Measurements from ENCODE around the gene FBXW11. TPM values are rescaled to one million over a fixed set of nuclear protein-coding genes. Genes with fewer than 3 reads are reported as not detected.

FBXW11 gene
- 10 to 100 TPM; 13.6 to 29.1 (median 17.8) TPM for polyA plus RNA-seq

- Mint-ChIP-seq H3K4me1 (peaks cover 51 to 62% of the 10 kb centered on the region in 2 donors), H3K4me3 (peak within 1 kb of the TSS; percentile 93 to 97 (median 95)), H3K27ac (peak within 1 kb of the TSS; percentile 96 to 100 (median 98)), H3K27me3 (ENCODE audit: low read depth in 3 of 3) (peaks cover 0 to 7% (median 2%) of the 10 kb centered on the region in 3 donors), H3K36me3 (no peaks in the 10 kb centered on the region), H3K9me3 (no peaks in the 10 kb centered on the region)
- peak; percentile 92 to 94 (median 94) for DNase-seq
Observed at GRCh38 chr5:172006321-172007174, at the start of gene FBXW11. Gene FBXW11 (minus strand): TSS chr5:172006638. CDS start chr5:172006502, 136 bp downstream.

- Mint-ChIP-seq H3K27ac (peak overlapping the region; percentile 42 to 76 (median 62)), H3K4me3 (peak overlapping the region in 1 of 5 donors; percentile 18), H3K9me3 (no peaks in the 10 kb centered on the region), H3K36me3 (peaks cover 21 to 58% (median 39%) of the 10 kb centered on the region in 3 donors), H3K4me1 (peaks cover 4 to 8% of the 10 kb centered on the region in 2 donors), H3K27me3 (ENCODE audit: low read depth in 3 of 3) (peaks cover 4 to 71% (median 57%) of the 10 kb centered on the region in 3 donors)
- DNase-seq: no peak
Observed at GRCh38 chr5:172055996-172056395, 49.6 kb upstream of the FBXW11 start.

- Mint-ChIP-seq H3K27me3 (ENCODE audit: low read depth in 3 of 3) (peaks cover 4 to 69% (median 56%) of the 10 kb centered on the region in 3 donors), H3K4me3 (no peak overlapping the region), H3K9me3 (no peaks in the 10 kb centered on the region), H3K36me3 (peaks cover 17 to 58% (median 37%) of the 10 kb centered on the region in 3 donors), H3K4me1 (peaks cover 3 to 4% of the 10 kb centered on the region in 2 donors), H3K27ac (peak overlapping the region in 4 of 6 donors; percentile 28 to 75 (median 48))
- DNase-seq: no peak
Observed at GRCh38 chr5:172055421-172055820, 49.0 kb upstream of the FBXW11 start.

DNA sequence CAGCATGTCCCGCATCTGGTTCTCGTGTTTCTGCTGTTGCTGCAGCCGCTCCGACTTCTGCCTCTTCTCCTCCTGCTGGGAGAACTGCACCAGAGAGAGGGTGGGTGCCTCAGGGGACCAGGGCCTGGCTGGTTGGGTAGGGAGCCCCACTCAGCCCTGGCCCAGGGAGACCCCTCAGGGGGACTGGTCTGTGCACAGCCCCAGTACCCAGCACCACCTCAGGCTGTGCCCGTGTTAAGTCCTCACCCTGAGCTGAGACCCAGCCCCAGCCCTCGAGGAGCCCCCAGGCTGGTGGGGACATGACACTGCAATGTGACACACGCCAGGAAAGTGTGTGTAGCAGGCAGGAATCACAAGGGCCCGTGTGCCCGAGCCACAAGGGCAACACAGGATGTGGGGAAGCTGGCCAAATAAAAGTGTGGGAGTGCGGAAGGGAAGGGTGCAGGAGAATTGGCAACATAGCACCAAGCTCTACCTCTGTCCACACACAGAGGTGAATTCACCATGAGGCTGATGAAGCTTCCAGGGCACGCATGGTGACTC is 48.2 kb upstream of the FBXW11 start:
- DNase-seq: no peak
- peaks cover 16 to 55% (median 35%) of the 10 kb centered on the region in 3 donors for H3K36me3 Mint-ChIP-seq
- peaks cover 7 to 67% (median 56%) of the 10 kb centered on the region in 3 donors for H3K27me3 Mint-ChIP-seq (ENCODE audit: low read depth in 3 of 3)
- H3K9me3 Mint-ChIP-seq: no peaks in the 10 kb centered on the region
- H3K4me3 Mint-ChIP-seq: no peak overlapping the region
- H3K4me1 Mint-ChIP-seq: peaks cover 0 to 4% of the 10 kb centered on the region in 2 donors
- H3K27ac Mint-ChIP-seq: peak overlapping the region in 2 of 6 donors; percentile 57 to 75

GRCh38 chr5:172052450-172053236 is 46.2 kb upstream of the FBXW11 start:
- peaks cover 16 to 65% (median 57%) of the 10 kb centered on the region in 3 donors for H3K27me3 Mint-ChIP-seq (ENCODE audit: low read depth in 3 of 3)
- peaks cover 13 to 68% (median 45%) of the 10 kb centered on the region in 3 donors for H3K36me3 Mint-ChIP-seq
- no peaks in the 10 kb centered on the region for H3K9me3 Mint-ChIP-seq
- no peak for DNase-seq
- H3K4me1 Mint-ChIP-seq: peaks cover 5 to 15% of the 10 kb centered on the region in 2 donors
- peak overlapping the region in 4 of 6 donors; percentile 19 to 57 (median 48) for H3K27ac Mint-ChIP-seq
- H3K4me3 Mint-ChIP-seq: no peak overlapping the region

- Mint-ChIP-seq H3K27me3 (ENCODE audit: low read depth in 3 of 3) (peaks cover 16 to 64% (median 61%) of the 10 kb centered on the region in 3 donors), H3K9me3 (no peaks in the 10 kb centered on the region), H3K36me3 (peaks cover 11 to 70% (median 47%) of the 10 kb centered on the region in 3 donors), H3K4me3 (peak overlapping the region in 1 of 5 donors; percentile 54), H3K27ac (peak overlapping the region in 5 of 6 donors; percentile 49 to 81 (median 60)), H3K4me1 (peaks cover 3 to 15% of the 10 kb centered on the region in 2 donors)
- DNase-seq: no peak
Observed at GRCh38 chr5:172051643-172052339, 45.4 kb upstream of the FBXW11 start.

DNA sequence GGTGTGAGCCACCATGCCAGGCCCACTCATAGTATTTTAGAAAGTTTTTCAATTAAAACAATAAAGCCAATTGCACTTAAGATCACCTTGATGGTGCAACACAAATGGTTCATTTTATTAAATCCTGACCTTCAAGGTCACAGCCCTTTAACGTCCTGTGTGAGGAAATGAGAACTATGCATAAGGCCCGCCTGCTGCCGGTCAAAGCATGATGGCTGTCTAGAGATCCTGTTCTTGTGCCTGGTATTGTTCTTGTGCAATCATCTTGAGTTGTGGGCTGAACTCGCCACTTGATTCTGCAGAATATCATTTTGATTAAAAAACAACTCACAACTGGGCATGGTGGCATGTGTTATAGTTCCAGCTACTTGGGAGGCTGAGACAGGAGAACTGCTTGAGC is 43.6 kb upstream of the FBXW11 start:
- peaks cover 3 to 63% (median 41%) of the 10 kb centered on the region in 3 donors for H3K36me3 Mint-ChIP-seq
- peak overlapping the region in 2 of 6 donors; percentile 23 to 31 for H3K27ac Mint-ChIP-seq
- peaks cover 3 to 17% of the 10 kb centered on the region in 2 donors for H3K4me1 Mint-ChIP-seq
- H3K4me3 Mint-ChIP-seq: no peak overlapping the region
- no peak for DNase-seq
- H3K27me3 Mint-ChIP-seq (ENCODE audit: low read depth in 3 of 3): peaks cover 20 to 56% (median 53%) of the 10 kb centered on the region in 3 donors
- H3K9me3 Mint-ChIP-seq: no peaks in the 10 kb centered on the region

DNA sequence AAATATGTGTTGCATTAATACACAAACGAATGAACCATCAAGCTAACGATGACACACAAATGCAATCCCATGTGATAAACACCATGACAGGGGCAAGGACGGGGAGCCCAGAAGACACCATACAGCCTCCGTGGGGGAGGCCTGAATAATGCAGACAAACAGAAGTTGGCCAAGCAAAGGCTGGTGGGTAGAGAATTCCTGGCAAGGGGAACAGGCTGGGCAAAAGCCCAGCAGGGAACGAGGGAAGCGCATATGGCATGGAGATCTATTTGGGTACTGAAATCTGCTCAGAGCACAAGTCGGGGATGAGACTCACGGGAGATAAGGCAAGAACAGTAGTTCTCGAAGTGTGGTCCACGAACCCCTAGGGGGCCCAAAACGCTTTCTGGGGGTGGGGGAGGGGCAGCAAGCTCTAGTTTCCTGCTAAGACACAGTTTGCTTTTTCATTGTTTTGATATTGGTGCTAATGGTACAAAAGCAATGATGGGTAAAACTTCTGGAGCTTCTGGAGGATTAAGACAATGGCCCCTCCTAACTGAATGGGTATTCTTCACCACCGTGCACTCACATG is 42.9 kb upstream of the FBXW11 start:
- H3K27me3 Mint-ChIP-seq (ENCODE audit: low read depth in 3 of 3): peaks cover 20 to 56% (median 50%) of the 10 kb centered on the region in 3 donors
- H3K36me3 Mint-ChIP-seq: peaks cover 3 to 69% (median 46%) of the 10 kb centered on the region in 3 donors
- no peak for DNase-seq
- peak overlapping the region in 5 of 6 donors; percentile 13 to 72 (median 22) for H3K27ac Mint-ChIP-seq
- no peaks in the 10 kb centered on the region for H3K9me3 Mint-ChIP-seq
- peak overlapping the region in 1 of 5 donors; percentile 24 for H3K4me3 Mint-ChIP-seq
- H3K4me1 Mint-ChIP-seq: peaks cover 3 to 20% of the 10 kb centered on the region in 2 donors

DNA sequence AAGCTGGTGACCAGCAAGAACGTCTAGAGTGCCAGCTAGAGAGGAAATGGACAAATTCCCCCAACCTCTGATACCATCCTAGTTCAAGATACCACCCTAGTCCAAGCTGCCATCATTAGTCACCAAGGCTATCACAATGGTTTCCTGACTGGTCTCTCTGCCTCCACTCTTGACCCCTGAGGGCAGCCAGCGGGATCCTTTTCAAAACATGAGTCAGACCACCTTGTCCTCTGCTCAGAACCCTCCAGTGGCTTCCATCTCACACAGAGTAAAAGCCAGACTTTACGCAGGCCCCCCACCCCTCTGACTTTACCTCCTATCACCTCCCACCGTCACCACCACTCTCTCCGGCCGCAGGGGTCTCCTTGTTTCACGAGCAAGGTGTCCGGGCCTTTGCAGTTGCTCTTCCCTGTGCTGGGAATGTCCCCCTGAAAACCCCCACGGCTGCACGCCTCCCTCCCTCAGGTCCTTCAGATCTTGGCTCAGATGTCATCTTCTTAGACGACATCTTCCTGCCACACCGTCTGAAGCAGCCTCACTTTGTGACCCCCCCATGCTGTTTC is 42.2 kb upstream of the FBXW11 start:
- H3K4me1 Mint-ChIP-seq: peaks cover 3 to 20% of the 10 kb centered on the region in 2 donors
- H3K4me3 Mint-ChIP-seq: no peak overlapping the region
- H3K36me3 Mint-ChIP-seq: peaks cover 3 to 74% (median 49%) of the 10 kb centered on the region in 3 donors
- no peak for DNase-seq
- peak overlapping the region; percentile 23 to 72 (median 60) for H3K27ac Mint-ChIP-seq
- no peaks in the 10 kb centered on the region for H3K9me3 Mint-ChIP-seq
- H3K27me3 Mint-ChIP-seq (ENCODE audit: low read depth in 3 of 3): peaks cover 20 to 56% (median 53%) of the 10 kb centered on the region in 3 donors

DNA sequence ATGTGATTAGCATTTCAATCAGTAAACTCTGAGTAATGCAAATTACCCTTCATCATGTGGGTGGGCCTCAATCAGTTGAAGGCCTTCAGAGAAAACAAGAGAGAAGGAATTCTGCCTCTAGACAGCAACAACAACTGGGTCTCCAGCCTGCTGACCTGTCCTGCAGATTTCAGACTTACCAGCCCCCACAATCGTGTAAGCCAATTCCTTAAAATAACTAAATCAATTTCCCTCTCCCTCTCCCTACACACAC is 41.7 kb upstream of the FBXW11 start:
- Mint-ChIP-seq H3K36me3 (peaks cover 7 to 74% (median 49%) of the 10 kb centered on the region in 3 donors), H3K4me1 (peaks cover 3 to 20% of the 10 kb centered on the region in 2 donors), H3K27ac (peak overlapping the region in 5 of 6 donors; percentile 28 to 72 (median 55)), H3K9me3 (no peaks in the 10 kb centered on the region), H3K4me3 (no peak overlapping the region), H3K27me3 (ENCODE audit: low read depth in 3 of 3) (peaks cover 20 to 58% (median 57%) of the 10 kb centered on the region in 3 donors)
- DNase-seq: no peak

- peak overlapping the region in 4 of 6 donors; percentile 11 to 42 (median 26) for H3K27ac Mint-ChIP-seq
- H3K9me3 Mint-ChIP-seq: no peaks in the 10 kb centered on the region
- H3K4me1 Mint-ChIP-seq: peaks cover 3 to 20% of the 10 kb centered on the region in 2 donors
- peaks cover 7 to 68% (median 43%) of the 10 kb centered on the region in 3 donors for H3K36me3 Mint-ChIP-seq
- H3K4me3 Mint-ChIP-seq: no peak overlapping the region
- no peak for DNase-seq
- peaks cover 26 to 58% (median 57%) of the 10 kb centered on the region in 3 donors for H3K27me3 Mint-ChIP-seq (ENCODE audit: low read depth in 3 of 3)
Observed at GRCh38 chr5:172046593-172046992, 40.2 kb upstream of the FBXW11 start.

DNA sequence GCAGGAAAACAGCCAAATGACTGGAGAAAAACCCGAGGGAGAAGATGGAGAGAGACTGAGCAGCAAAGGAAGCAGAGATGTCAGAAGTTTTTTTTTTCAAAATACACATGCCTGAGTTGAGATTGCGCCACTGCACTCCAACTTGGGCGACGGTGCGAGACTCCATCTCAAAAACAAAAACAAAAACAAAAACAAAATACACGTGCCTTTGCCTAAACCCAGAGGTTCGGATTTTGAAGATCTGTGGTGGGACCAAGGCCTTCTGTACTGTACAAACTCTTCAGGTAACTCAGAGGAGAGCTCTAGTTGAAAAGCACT is 38.8 kb upstream of the FBXW11 start:
- Mint-ChIP-seq H3K27ac (peak overlapping the region; percentile 45 to 84 (median 63)), H3K36me3 (peaks cover 7 to 61% (median 38%) of the 10 kb centered on the region in 3 donors), H3K27me3 (ENCODE audit: low read depth in 3 of 3) (peaks cover 26 to 65% (median 57%) of the 10 kb centered on the region in 3 donors), H3K9me3 (no peaks in the 10 kb centered on the region), H3K4me3 (no peak overlapping the region), H3K4me1 (peaks cover 7 to 22% of the 10 kb centered on the region in 2 donors)
- DNase-seq: no peak
